Measurements from ENCODE around the gene P2RY1. TPM values are rescaled to one million over a fixed set of nuclear protein-coding genes. Genes with fewer than 3 reads are reported as not detected.
"Not testable (repeated sequence)": the region's sequence is repeated elsewhere in the genome, so short reads cannot be mapped to it uniquely, and the experiment has no call there.

Gene P2RY1
- polyA plus RNA-seq, 1 experiment: 0.09 TPM

DNA sequence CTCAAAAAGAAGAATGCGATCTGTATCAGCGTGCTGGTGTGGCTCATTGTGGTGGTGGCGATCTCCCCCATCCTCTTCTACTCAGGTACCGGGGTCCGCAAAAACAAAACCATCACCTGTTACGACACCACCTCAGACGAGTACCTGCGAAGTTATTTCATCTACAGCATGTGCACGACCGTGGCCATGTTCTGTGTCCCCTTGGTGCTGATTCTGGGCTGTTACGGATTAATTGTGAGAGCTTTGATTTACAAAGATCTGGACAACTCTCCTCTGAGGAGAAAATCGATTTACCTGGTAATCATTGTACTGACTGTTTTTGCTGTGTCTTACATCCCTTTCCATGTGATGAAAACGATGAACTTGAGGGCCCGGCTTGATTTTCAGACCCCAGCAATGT, 1.3 kb downstream of the P2RY1 start:
- Histone ChIP-seq H3K27ac (ENCODE audit: low read depth, low read length) (no peak overlapping the region), H3K4me3 (ENCODE audit: low read depth, low read length) (no peak overlapping the region), H3K9me3 (ENCODE audit: control insufficient read depth, insufficient read depth, low read length) (no peaks in the 10 kb centered on the region; the same call in 1 of the 2 replicates), H3K27me3 (ENCODE audit: control insufficient read depth, insufficient read depth, low read length) (peaks cover 13% of the 10 kb centered on the region)
- DNase-seq (ENCODE audit: low read depth, low spot score): no peak
- POLR2A ChIA-PET: no interaction called here
- CTCF ChIA-PET: no interaction called here
- TF ChIP-seq CTCF (IDR thresholded peaks at IDR 0.05; ENCODE audit: low read depth, low read length): no peak

DNA sequence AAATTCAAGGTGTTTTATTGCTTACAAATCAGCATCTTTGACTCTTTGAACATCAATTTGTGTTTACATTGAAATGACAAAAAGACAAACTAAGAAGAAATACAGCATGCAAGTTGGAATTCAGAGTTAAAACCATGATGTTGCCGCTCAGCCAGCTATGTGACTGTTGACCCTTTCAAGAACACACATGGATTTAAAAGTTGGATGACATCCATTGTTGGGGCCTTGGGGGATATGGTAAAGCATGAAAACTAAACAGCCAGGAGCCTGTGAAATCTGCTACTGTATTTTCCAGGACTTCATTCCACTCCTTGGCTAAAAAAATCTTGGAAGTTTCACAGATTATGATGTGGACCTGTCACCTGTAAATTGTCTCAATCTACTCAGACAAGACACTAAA, 4.6 kb downstream of the P2RY1 start:
- no peak for TF ChIP-seq CTCF (IDR thresholded peaks at IDR 0.05; ENCODE audit: low read depth, low read length)
- no peak for DNase-seq (ENCODE audit: low read depth, low spot score)
- H3K27me3 ChIP-seq (ENCODE audit: control insufficient read depth, insufficient read depth, low read length): peaks cover 13% of the 10 kb centered on the region
- H3K4me3 ChIP-seq (ENCODE audit: low read depth, low read length): no peak overlapping the region
- POLR2A ChIA-PET: no interaction called here
- no peaks in the 10 kb centered on the region; the same call in 1 of the 2 replicates for H3K9me3 ChIP-seq (ENCODE audit: control insufficient read depth, insufficient read depth, low read length)
- CTCF ChIA-PET: no interaction called here
- no peak overlapping the region for H3K27ac ChIP-seq (ENCODE audit: low read depth, low read length)

- no peak for TF ChIP-seq CTCF (IDR thresholded peaks at IDR 0.05; ENCODE audit: low read depth, low read length)
- DNase-seq (ENCODE audit: low read depth, low spot score): no peak
- no peak overlapping the region for H3K27ac ChIP-seq (ENCODE audit: low read depth, low read length)
- no peaks in the 10 kb centered on the region for H3K9me3 ChIP-seq (ENCODE audit: control insufficient read depth, insufficient read depth, low read length)
- H3K27me3 ChIP-seq (ENCODE audit: control insufficient read depth, insufficient read depth, low read length): peaks cover 4% of the 10 kb centered on the region
- no peak overlapping the region for H3K4me3 ChIP-seq (ENCODE audit: low read depth, low read length)
- ChIA-PET POLR2A (no interaction called here), CTCF (no interaction called here)
Measured at GRCh38 chr3:152841131-152841530, 6.2 kb downstream of the P2RY1 start.

GRCh38 chr3:152842413-152842812, 7.5 kb downstream of the P2RY1 start:
- ChIA-PET CTCF (no interaction called here), POLR2A (no interaction called here)
- no peak for DNase-seq (ENCODE audit: low read depth, low spot score)
- Histone ChIP-seq H3K9me3 (ENCODE audit: control insufficient read depth, insufficient read depth, low read length) (no peaks in the 10 kb centered on the region), H3K4me3 (ENCODE audit: low read depth, low read length) (no peak overlapping the region), H3K27me3 (ENCODE audit: control insufficient read depth, insufficient read depth, low read length) (no peaks in the 10 kb centered on the region), H3K27ac (ENCODE audit: low read depth, low read length) (no peak overlapping the region)
- no peak for TF ChIP-seq CTCF (IDR thresholded peaks at IDR 0.05; ENCODE audit: low read depth, low read length)

GRCh38 chr3:152843955-152844354, 9.0 kb downstream of the P2RY1 start:
- no peak for DNase-seq (ENCODE audit: low read depth, low spot score)
- ChIA-PET CTCF (no interaction called here), POLR2A (no interaction called here)
- Histone ChIP-seq H3K27ac (ENCODE audit: low read depth, low read length) (no peak overlapping the region), H3K4me3 (ENCODE audit: low read depth, low read length) (no peak overlapping the region), H3K27me3 (ENCODE audit: control insufficient read depth, insufficient read depth, low read length) (no peaks in the 10 kb centered on the region), H3K9me3 (ENCODE audit: control insufficient read depth, insufficient read depth, low read length) (no peaks in the 10 kb centered on the region)
- no peak for TF ChIP-seq CTCF (IDR thresholded peaks at IDR 0.05; ENCODE audit: low read depth, low read length)

GRCh38 chr3:152846572-152847202, 11.8 kb downstream of the P2RY1 start:
- H3K27me3 ChIP-seq (ENCODE audit: control insufficient read depth, insufficient read depth, low read length); H3K4me3 ChIP-seq (ENCODE audit: low read depth, low read length); POLR2A ChIA-PET; DNase-seq (ENCODE audit: low read depth, low spot score); H3K9me3 ChIP-seq (ENCODE audit: control insufficient read depth, insufficient read depth, low read length); H3K27ac ChIP-seq (ENCODE audit: low read depth, low read length); CTCF ChIA-PET: not testable (repeated sequence)

DNA sequence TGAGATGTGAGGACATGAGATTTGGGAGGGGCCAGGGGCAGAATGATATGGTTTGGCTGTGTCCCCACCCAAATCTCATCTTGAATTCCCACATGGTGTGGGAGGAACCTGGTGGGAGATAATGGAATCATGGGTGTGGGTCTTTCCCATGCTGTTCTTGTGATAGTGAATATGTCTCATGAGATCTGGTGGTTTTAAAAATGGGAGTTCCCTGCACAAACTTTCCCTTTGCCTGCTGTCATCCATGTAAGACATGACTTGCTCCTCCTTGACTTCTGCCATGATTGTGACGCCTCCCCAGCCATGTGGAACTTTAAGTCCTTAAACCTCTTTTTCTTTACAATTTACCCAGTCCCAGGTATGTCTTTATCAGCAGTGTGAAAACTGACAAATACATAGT, 12.7 kb downstream of the P2RY1 start:
- CTCF ChIA-PET: not testable (repeated sequence)

More for the DNA sequence above, 12.7 kb downstream of the P2RY1 start:
- DNase-seq (ENCODE audit: low read depth, low spot score); H3K4me3 ChIP-seq (ENCODE audit: low read depth, low read length); H3K27ac ChIP-seq (ENCODE audit: low read depth, low read length); POLR2A ChIA-PET; H3K27me3 ChIP-seq (ENCODE audit: control insufficient read depth, insufficient read depth, low read length); H3K9me3 ChIP-seq (ENCODE audit: control insufficient read depth, insufficient read depth, low read length): not testable (repeated sequence)
